IMR-90 (cell line): ENCODE data around the gene ADARB2. TPM values are rescaled to one million over a fixed set of nuclear protein-coding genes. Genes with fewer than 3 reads are reported as not detected.

Source experiments
- ATAC-seq: fragments of 200-7000 bp; cut with Tn5 transposase; 2 replicates; pipeline ENCODE4 v1.9.1; 2020; ENCODE audit warnings: low read depth, mild to moderate bottlenecking, moderate library complexity
- BruUV-seq: library from RNA; stranded (reverse); fragments of 400-500 nt; replicated peaks from 2 replicates; lab custom pipeline; 2021; lab: Mats Ljungman, UMichigan
- CTCF ChIA-PET: fragments of 300-600 bp; formaldehyde crosslinking; extraction: SDS; loops from one replicate; lab custom pipeline; 2021; ENCODE audit warnings: antibody characterized with exemption; lab: Yijun Ruan, JAX
- POLR2A ChIA-PET: fragments of 300-600 bp; sonication (Branson Sonifier 250); formaldehyde crosslinking; loops from one replicate; lab custom pipeline; 2022; ENCODE audit warnings: antibody characterized with exemption; ENCODE audit not compliant: unreplicated experiment; lab: Charles Lee
- DNase-seq: peaks from one replicate; pipeline ENCODE4 v3.0.0; 2013
- H2AFZ ChIP-seq: replicated peaks from 2 replicates; pipeline ENCODE3; 2013; ENCODE audit warnings: low read length, mild to moderate bottlenecking; ENCODE audit not compliant: poor library complexity
- H2AK5ac ChIP-seq: 2 replicates; pipeline ENCODE4 v1.6.1; 2013; ENCODE audit warnings: low read depth, low read length, inconsistent platforms
- H2AK9ac ChIP-seq: replicated peaks from 2 replicates; pipeline ENCODE3; 2013; ENCODE audit warnings: mild to moderate bottlenecking, low read depth, low read length, moderate library complexity; ENCODE audit not compliant: poor library complexity
- H2BK120ac ChIP-seq: 2 replicates; pipeline ENCODE4 v1.6.1; 2013; ENCODE audit warnings: low read depth, low read length, inconsistent platforms
- H2BK15ac ChIP-seq: 3 replicates; pipeline ENCODE4 v1.6.1; 2013; ENCODE audit warnings: low read depth, low read length, inconsistent platforms
- H2BK20ac ChIP-seq: 2 replicates; pipeline ENCODE4 v1.6.1; 2013; ENCODE audit warnings: low read depth, mild to moderate bottlenecking, inconsistent platforms, low read length, moderate library complexity
- H2BK5ac ChIP-seq: 2 replicates; pipeline ENCODE4 v1.6.1; 2013; ENCODE audit warnings: mild to moderate bottlenecking, low read depth, low read length, inconsistent platforms; ENCODE audit not compliant: poor library complexity, severe bottlenecking
- H3K14ac ChIP-seq: replicated peaks from 2 replicates; pipeline ENCODE4 v1.6.1; 2013; ENCODE audit warnings: low read depth, low read length, inconsistent platforms
- H3K18ac ChIP-seq: 2 replicates; pipeline ENCODE4 v1.6.1; 2013; ENCODE audit warnings: low read depth, low read length, control low read depth
- H3K23ac ChIP-seq: 2 replicates; pipeline ENCODE4 v1.6.1; 2013; ENCODE audit warnings: low read depth, low read length, inconsistent platforms
- H3K27ac ChIP-seq: 2 replicates; pipeline ENCODE4 v1.5.1; 2013; ENCODE audit warnings: mild to moderate bottlenecking, control low read depth, low read length; ENCODE audit not compliant: insufficient read depth
- H3K27me3 ChIP-seq: 2 replicates; pipeline ENCODE4 v1.6.1; 2013; ENCODE audit warnings: low read length; ENCODE audit not compliant: control insufficient read depth, insufficient read depth
- H3K36me3 ChIP-seq: 2 replicates; pipeline ENCODE4 v1.6.1; 2013; ENCODE audit warnings: low read length, mixed read lengths; ENCODE audit not compliant: control insufficient read depth, insufficient read depth
- H3K4ac ChIP-seq: 2 replicates; pipeline ENCODE4 v1.6.1; 2013; ENCODE audit warnings: low read depth, low read length, inconsistent platforms
- H3K4me1 ChIP-seq: 2 replicates; pipeline ENCODE4 v1.6.1; 2013; ENCODE audit warnings: low read length, mixed read lengths; ENCODE audit not compliant: control insufficient read depth, insufficient read depth
- H3K4me2 ChIP-seq: 2 replicates; pipeline ENCODE4 v1.6.1; 2013; ENCODE audit warnings: low read depth, mild to moderate bottlenecking, control low read depth, low read length, moderate library complexity
- H3K4me3 ChIP-seq: 2 replicates; pipeline ENCODE4 v1.5.1; 2013; ENCODE audit warnings: low read depth, mild to moderate bottlenecking, control low read depth, low read length, moderate library complexity; ENCODE audit not compliant: insufficient read depth
- H3K56ac ChIP-seq: 2 replicates; pipeline ENCODE4 v1.6.1; 2013; ENCODE audit warnings: low read length, inconsistent platforms; ENCODE audit not compliant: insufficient read depth; ENCODE audit errors: extremely low read depth
- H3K79me1 ChIP-seq, 2 experiments: 2 replicates each; pipeline ENCODE4 v1.6.1; 2013; ENCODE audit warnings: low read length in 2 of 2, inconsistent platforms in 1 of 2, low read depth in 1 of 2
- H3K9ac ChIP-seq: 2 replicates; pipeline ENCODE4 v1.6.1; 2013; ENCODE audit warnings: low read depth, low read length, control low read depth
- H3K9me1 ChIP-seq: 2 replicates; pipeline ENCODE4 v1.6.1; 2013; ENCODE audit warnings: low read length, inconsistent platforms; ENCODE audit not compliant: insufficient read depth
- H3K9me3 ChIP-seq: 2 replicates; pipeline ENCODE4 v1.6.1; 2013; ENCODE audit warnings: low read length; ENCODE audit not compliant: control insufficient read depth, insufficient read depth
- H4K20me1 ChIP-seq: 2 replicates; pipeline ENCODE4 v1.6.1; 2013; ENCODE audit warnings: low read length, inconsistent platforms; ENCODE audit not compliant: insufficient read depth
- H4K5ac ChIP-seq: 2 replicates; pipeline ENCODE4 v1.6.1; 2013; ENCODE audit warnings: mild to moderate bottlenecking, low read depth, low read length, control low read depth
- H4K8ac ChIP-seq, 2 experiments: 2 replicates each; pipeline ENCODE4 v1.6.1; 2013; ENCODE audit warnings: low read depth in 2 of 2, low read length in 2 of 2, control low read depth in 1 of 2, inconsistent platforms in 1 of 2
- H4K91ac ChIP-seq: 2 replicates; pipeline ENCODE4 v1.6.1; 2013; ENCODE audit warnings: low read depth, low read length, inconsistent platforms; ENCODE audit not compliant: insufficient read depth
- BHLHE40 ChIP-seq: fragments of 150-350 bp; IDR thresholded peaks from 2 replicates; pipeline ENCODE4 v1.6.1; 2016; ENCODE audit warnings: mild to moderate bottlenecking, low read depth, low read length
- CHD1 ChIP-seq: IDR thresholded peaks from 2 replicates; pipeline ENCODE4 v1.6.1; 2012; ENCODE audit warnings: low read depth, low read length, improper control_type of control experiment
- FOS ChIP-seq: fragments of 150-350 bp; IDR thresholded peaks from 2 replicates; pipeline ENCODE4 v1.6.1; 2016; ENCODE audit warnings: low read depth, low read length
- MAFK ChIP-seq: IDR thresholded peaks from 2 replicates; pipeline ENCODE4 v1.6.1; 2012; ENCODE audit warnings: low read depth, low read length, improper control_type of control experiment
- MAZ ChIP-seq: IDR thresholded peaks from 2 replicates; pipeline ENCODE4 v1.6.1; 2012; ENCODE audit warnings: low read depth, mild to moderate bottlenecking, low read length, improper control_type of control experiment, moderate library complexity, borderline replicate concordance
- MXI1 ChIP-seq: IDR thresholded peaks from 2 replicates; pipeline ENCODE4 v1.6.1; 2012; ENCODE audit warnings: low read depth, mild to moderate bottlenecking, low read length, moderate library complexity, borderline replicate concordance
- NFE2L2 ChIP-seq: fragments of 150-350 bp; IDR thresholded peaks from 2 replicates; pipeline ENCODE4 v1.6.1; 2016; ENCODE audit warnings: low read depth, mild to moderate bottlenecking, low read length
- POLR2A ChIP-seq: IDR thresholded peaks from 2 replicates; pipeline ENCODE4 v1.6.1; 2012; ENCODE audit warnings: mild to moderate bottlenecking, low read depth, low read length
- RAD21 ChIP-seq: IDR thresholded peaks from 2 replicates; pipeline ENCODE4 v1.6.1; 2012; ENCODE audit warnings: low read length, improper control_type of control experiment
- RCOR1 ChIP-seq: IDR thresholded peaks from 2 replicates; pipeline ENCODE4 v1.6.1; 2012; ENCODE audit warnings: mild to moderate bottlenecking, low read length, improper control_type of control experiment; ENCODE audit not compliant: insufficient replicate concordance
- WGBS, 2 experiments: methylation state at CpG; one replicate each; pipeline versions ENCODE4 v1.1.5 to v1.1.7; 2013; ENCODE audit warnings: missing lambda C conversion rate in 2 of 2; ENCODE audit not compliant: insufficient read length in 1 of 2; ENCODE audit errors: extremely low coverage in 2 of 2; 5-methylcytosine and 5-hydroxymethylcytosine counted together
- dilution Hi-C: fragments of 300-500 bp; cut with HindIII; formaldehyde crosslinking; loops from one replicate; pipeline ENCODE4 v1.14.3; 2018; ENCODE audit warnings: low sequenced_read_pairs; ENCODE audit not compliant: unreplicated experiment
- in situ Hi-C: fragments of 300-500 bp; cut with MboI; formaldehyde crosslinking; loops from 3 replicates; pipeline ENCODE4 v1.14.3; 2019; ENCODE audit warnings: low sequenced_read_pairs, inconsistent platforms, mixed read lengths
- intact Hi-C: fragments of 100-400 bp; cut with micrococcal nuclease; formaldehyde crosslinking; loops from 2 replicates; pipeline ENCODE4 v1.10.0; 2022
- polyA plus RNA-seq, 3 experiments: library from polyadenylated mRNA; depleted of rRNA; stranded (reverse); fragments of >200 nt; gene quantifications; 2 replicates each; pipeline ENCODE4 v1.2.3, GENCODE V29; 2012; ENCODE audit warnings: low replicate concordance in 1 of 3
- total RNA-seq: library from RNA; depleted of rRNA; stranded (reverse); fragments of >200 nt; gene quantifications from 2 replicates; pipeline ENCODE4 v1.2.3, GENCODE V29; 2012
- TF ChIP-seq, protein P1 (sequence below): fragments of 150-350 bp; IDR thresholded peaks from 2 replicates; pipeline ENCODE4 v1.6.1; 2016; ENCODE audit warnings: low read depth, mild to moderate bottlenecking, low read length, moderate library complexity, borderline replicate concordance

Gene ADARB2
- total and polyA plus RNA-seq, 2 of the 4 experiments (the other 2 are of a cell fraction): not detected

DNA sequence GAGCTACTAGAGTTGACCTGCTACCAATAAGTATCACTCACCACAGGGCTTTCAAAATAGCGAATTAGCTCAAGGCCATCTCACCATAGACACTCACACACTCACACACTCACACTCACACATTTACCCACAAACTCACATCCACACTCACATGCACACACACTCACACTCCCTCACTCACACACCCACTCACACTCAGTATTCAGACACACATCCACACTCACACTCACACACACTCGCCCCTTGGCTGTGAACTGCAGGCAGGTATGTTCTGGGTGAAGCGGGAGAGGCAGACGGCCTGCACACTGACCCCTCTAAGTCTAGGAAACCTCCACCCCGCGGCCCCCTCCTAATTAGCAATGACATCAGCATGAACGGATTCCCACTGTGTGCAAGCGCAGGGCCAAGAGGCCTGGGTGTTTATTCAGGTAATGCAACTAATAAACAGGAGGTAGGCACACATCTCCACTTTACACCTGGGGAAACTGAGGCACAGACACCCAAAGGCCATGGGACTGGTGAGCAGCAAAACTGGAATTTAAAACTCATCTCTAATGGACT is 94.6 kb downstream of the ADARB2 start:
- 67% methylated on average over 1 of the region's 8 CpGs; no CpG with 5 or more reads in 1 of the 2 experiments for WGBS, 2 experiments
- H2AFZ ChIP-seq: no peak overlapping the region
- no peaks in the 10 kb centered on the region for H3K9me1 ChIP-seq
- ChIA-PET CTCF (no interaction called here), POLR2A (no interaction called here)
- H3K14ac ChIP-seq: no peak overlapping the region
- H3K4me2 ChIP-seq: no peak overlapping the region
- peaks cover 30% of the 10 kb centered on the region for H3K9me3 ChIP-seq
- no peak overlapping the region for H2AK9ac ChIP-seq
- H3K18ac ChIP-seq: no peak overlapping the region
- no peak for ATAC-seq
- no peak overlapping the region for H4K5ac ChIP-seq
- H4K20me1 ChIP-seq: no peaks in the 10 kb centered on the region
- no peak overlapping the region for H2BK120ac ChIP-seq
- no peaks in the 10 kb centered on the region for H3K36me3 ChIP-seq
- H3K23ac ChIP-seq: no peak overlapping the region
- in situ Hi-C loops: no loop called here
- H4K8ac ChIP-seq: no peak overlapping the region
- H3K4me1 ChIP-seq: no peaks in the 10 kb centered on the region
- H2AK5ac ChIP-seq: no peak overlapping the region
- BruUV-seq: no TSS peak
- H3K4ac ChIP-seq: no peak overlapping the region
- H3K27ac ChIP-seq: no peak overlapping the region
- dilution Hi-C loops: no loop called here
- no peak overlapping the region for H3K56ac ChIP-seq
- H3K4me3 ChIP-seq: no peak overlapping the region
- no peak overlapping the region for H3K9ac ChIP-seq
- H3K79me1 ChIP-seq: no peaks in the 10 kb centered on the region
- no peak overlapping the region for H2BK20ac ChIP-seq
- TF ChIP-seq RCOR1: no peak
- TF ChIP-seq MAFK: no peak
- TF ChIP-seq MAZ: no peak
- TF ChIP-seq POLR2A: no peak
- TF ChIP-seq, protein P1, sequence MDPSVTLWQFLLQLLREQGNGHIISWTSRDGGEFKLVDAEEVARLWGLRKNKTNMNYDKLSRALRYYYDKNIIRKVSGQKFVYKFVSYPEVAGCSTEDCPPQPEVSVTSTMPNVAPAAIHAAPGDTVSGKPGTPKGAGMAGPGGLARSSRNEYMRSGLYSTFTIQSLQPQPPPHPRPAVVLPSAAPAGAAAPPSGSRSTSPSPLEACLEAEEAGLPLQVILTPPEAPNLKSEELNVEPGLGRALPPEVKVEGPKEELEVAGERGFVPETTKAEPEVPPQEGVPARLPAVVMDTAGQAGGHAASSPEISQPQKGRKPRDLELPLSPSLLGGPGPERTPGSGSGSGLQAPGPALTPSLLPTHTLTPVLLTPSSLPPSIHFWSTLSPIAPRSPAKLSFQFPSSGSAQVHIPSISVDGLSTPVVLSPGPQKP: no peak
- TF ChIP-seq RAD21: no peak
- no peak for TF ChIP-seq FOS
- TF ChIP-seq MXI1: no peak
- no peak for TF ChIP-seq BHLHE40
- TF ChIP-seq NFE2L2: no peak
- TF ChIP-seq CHD1: no peak
- no peak for DNase-seq
- no peaks in the 10 kb centered on the region for H3K27me3 ChIP-seq
- H2BK15ac ChIP-seq: no peak overlapping the region
- no peak overlapping the region for H4K91ac ChIP-seq
- H2BK5ac ChIP-seq: no peak overlapping the region
- intact Hi-C loops: no loop called here
